ENCODE results near the gene UROS. TPM values are rescaled to one million over a fixed set of nuclear protein-coding genes. Genes with fewer than 3 reads are reported as not detected.

UROS gene
- total and polyA plus RNA-seq, 2 of the 4 experiments (the other 2 are of a cell fraction) = 48.7 to 56.5 TPM

DNA sequence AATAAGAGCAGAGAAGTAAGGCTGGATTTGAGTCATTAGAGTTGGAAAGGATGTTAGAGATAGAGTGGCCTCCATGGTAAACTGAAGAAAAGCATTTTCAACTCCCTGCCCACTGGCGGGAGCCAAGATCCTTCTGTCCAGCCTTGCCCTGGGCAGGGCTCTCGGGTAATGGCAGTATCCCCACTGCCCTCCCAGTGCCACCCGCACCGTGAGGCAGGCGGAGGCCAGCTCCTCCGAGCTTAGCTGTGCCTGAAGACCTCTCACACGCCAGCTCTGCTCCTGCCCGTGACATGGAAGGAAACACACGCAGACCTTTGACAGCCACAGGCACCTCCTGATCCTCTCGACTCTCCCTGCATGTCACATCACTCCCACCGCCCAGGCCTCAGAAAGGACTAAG is 22.6 kb upstream of the UROS start:
- Histone ChIP-seq H2AFZ (replicated peaks; ENCODE audit: low read length, poor library complexity) (no peak overlapping the region), H3K4me3 (ENCODE audit: insufficient read depth, low read depth, low read length) (no peak overlapping the region), H2BK120ac (ENCODE audit: low read depth, low read length) (no peak overlapping the region), H3K79me1 (ENCODE audit: low read depth in 1 of 2, low read length in 2 of 2) (no peaks in the 10 kb centered on the region; a peak in 2 of 4 replicates), H2AK5ac (ENCODE audit: low read depth, low read length) (no peak overlapping the region), H3K9me1 (ENCODE audit: insufficient read depth, low read length) (no peaks in the 10 kb centered on the region; the same call in 1 of the 2 replicates), H4K91ac (ENCODE audit: insufficient read depth, low read depth, low read length) (no peak overlapping the region), H3K9me3 (ENCODE audit: control insufficient read depth, insufficient read depth, low read length) (no peaks in the 10 kb centered on the region), H2BK20ac (ENCODE audit: low read depth, low read length) (no peak overlapping the region), H3K23ac (ENCODE audit: low read depth, low read length) (no peak overlapping the region), H2BK5ac (ENCODE audit: low read depth, low read length, poor library complexity, severe bottlenecking) (no peak overlapping the region), H3K14ac (replicated peaks; ENCODE audit: low read depth, low read length) (no peak overlapping the region), H3K9ac (ENCODE audit: low read depth, low read length) (no peak overlapping the region), H3K18ac (ENCODE audit: low read depth, low read length) (no peak overlapping the region), H2BK15ac (ENCODE audit: low read depth, low read length) (no peak overlapping the region), H3K4me1 (ENCODE audit: control insufficient read depth, insufficient read depth, low read length) (peaks cover 2% of the 10 kb centered on the region), H3K27me3 (ENCODE audit: control insufficient read depth, insufficient read depth, low read length) (no peaks in the 10 kb centered on the region), H3K4me2 (ENCODE audit: low read depth, low read length) (no peak overlapping the region), H2AK9ac (replicated peaks; ENCODE audit: low read depth, low read length, poor library complexity) (no peak overlapping the region), H3K56ac (ENCODE audit: extremely low read depth, insufficient read depth, low read length) (no peak overlapping the region), H4K8ac (ENCODE audit: low read depth in 2 of 2, low read length in 2 of 2) (no peak overlapping the region), H3K4ac (ENCODE audit: low read depth, low read length) (no peak overlapping the region), H3K36me3 (ENCODE audit: control insufficient read depth, insufficient read depth, low read length) (peaks cover 39% of the 10 kb centered on the region), H3K27ac (ENCODE audit: insufficient read depth, low read length) (no peak overlapping the region), H4K20me1 (ENCODE audit: insufficient read depth, low read length) (peaks cover 2% of the 10 kb centered on the region; the same call in 1 of the 2 replicates), H4K5ac (ENCODE audit: low read depth, low read length) (no peak overlapping the region)
- intact Hi-C loops (cut with micrococcal nuclease) (no loop called here), dilution Hi-C loops (cut with HindIII; ENCODE audit: low sequenced_read_pairs, unreplicated experiment) (no loop called here), in situ Hi-C loops (cut with MboI; ENCODE audit: low sequenced_read_pairs) (no loop called here)
- TF ChIP-seq NFE2L2 (IDR thresholded peaks at IDR 0.05; ENCODE audit: low read depth, low read length) (no peak), RFX5 (IDR thresholded peaks at IDR 0.05; ENCODE audit: low read depth, low read length) (no peak), SMC3 (IDR thresholded peaks at IDR 0.05; ENCODE audit: low read depth, low read length) (no peak), CHD1 (IDR thresholded peaks at IDR 0.05; ENCODE audit: low read depth, low read length) (no peak), FOS (IDR thresholded peaks at IDR 0.05; ENCODE audit: low read depth, low read length) (no peak), RAD21 (IDR thresholded peaks at IDR 0.05; ENCODE audit: low read length) (no peak), BHLHE40 (IDR thresholded peaks at IDR 0.05; ENCODE audit: low read depth, low read length) (no peak), MAZ (IDR thresholded peaks at IDR 0.05; ENCODE audit: borderline replicate concordance, low read depth, low read length) (no peak), RCOR1 (IDR thresholded peaks at IDR 0.05; ENCODE audit: insufficient replicate concordance, low read length) (no peak), CEBPB (IDR thresholded peaks at IDR 0.05; ENCODE audit: low read depth, low read length) (no peak), POLR2A (IDR thresholded peaks at IDR 0.05; ENCODE audit: low read depth, low read length) (no peak), MXI1 (IDR thresholded peaks at IDR 0.05; ENCODE audit: borderline replicate concordance, low read depth, low read length) (no peak), MAFK (IDR thresholded peaks at IDR 0.05; ENCODE audit: low read depth, low read length) (no peak)
- TF ChIP-seq, protein P1, sequence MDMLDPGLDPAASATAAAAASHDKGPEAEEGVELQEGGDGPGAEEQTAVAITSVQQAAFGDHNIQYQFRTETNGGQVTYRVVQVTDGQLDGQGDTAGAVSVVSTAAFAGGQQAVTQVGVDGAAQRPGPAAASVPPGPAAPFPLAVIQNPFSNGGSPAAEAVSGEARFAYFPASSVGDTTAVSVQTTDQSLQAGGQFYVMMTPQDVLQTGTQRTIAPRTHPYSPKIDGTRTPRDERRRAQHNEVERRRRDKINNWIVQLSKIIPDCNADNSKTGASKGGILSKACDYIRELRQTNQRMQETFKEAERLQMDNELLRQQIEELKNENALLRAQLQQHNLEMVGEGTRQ (IDR thresholded peaks at IDR 0.05; ENCODE audit: low read depth, low read length) = no peak
- TF ChIP-seq, protein P2, sequence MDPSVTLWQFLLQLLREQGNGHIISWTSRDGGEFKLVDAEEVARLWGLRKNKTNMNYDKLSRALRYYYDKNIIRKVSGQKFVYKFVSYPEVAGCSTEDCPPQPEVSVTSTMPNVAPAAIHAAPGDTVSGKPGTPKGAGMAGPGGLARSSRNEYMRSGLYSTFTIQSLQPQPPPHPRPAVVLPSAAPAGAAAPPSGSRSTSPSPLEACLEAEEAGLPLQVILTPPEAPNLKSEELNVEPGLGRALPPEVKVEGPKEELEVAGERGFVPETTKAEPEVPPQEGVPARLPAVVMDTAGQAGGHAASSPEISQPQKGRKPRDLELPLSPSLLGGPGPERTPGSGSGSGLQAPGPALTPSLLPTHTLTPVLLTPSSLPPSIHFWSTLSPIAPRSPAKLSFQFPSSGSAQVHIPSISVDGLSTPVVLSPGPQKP (IDR thresholded peaks at IDR 0.05; ENCODE audit: borderline replicate concordance, low read depth, low read length) = no peak
- TF ChIP-seq, protein P3, sequence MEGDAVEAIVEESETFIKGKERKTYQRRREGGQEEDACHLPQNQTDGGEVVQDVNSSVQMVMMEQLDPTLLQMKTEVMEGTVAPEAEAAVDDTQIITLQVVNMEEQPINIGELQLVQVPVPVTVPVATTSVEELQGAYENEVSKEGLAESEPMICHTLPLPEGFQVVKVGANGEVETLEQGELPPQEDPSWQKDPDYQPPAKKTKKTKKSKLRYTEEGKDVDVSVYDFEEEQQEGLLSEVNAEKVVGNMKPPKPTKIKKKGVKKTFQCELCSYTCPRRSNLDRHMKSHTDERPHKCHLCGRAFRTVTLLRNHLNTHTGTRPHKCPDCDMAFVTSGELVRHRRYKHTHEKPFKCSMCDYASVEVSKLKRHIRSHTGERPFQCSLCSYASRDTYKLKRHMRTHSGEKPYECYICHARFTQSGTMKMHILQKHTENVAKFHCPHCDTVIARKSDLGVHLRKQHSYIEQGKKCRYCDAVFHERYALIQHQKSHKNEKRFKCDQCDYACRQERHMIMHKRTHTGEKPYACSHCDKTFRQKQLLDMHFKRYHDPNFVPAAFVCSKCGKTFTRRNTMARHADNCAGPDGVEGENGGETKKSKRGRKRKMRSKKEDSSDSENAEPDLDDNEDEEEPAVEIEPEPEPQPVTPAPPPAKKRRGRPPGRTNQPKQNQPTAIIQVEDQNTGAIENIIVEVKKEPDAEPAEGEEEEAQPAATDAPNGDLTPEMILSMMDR (conservative IDR thresholded peaks at IDR 0.05; ENCODE audit: low read depth, low read length) = no peak
- BruUV-seq (replicated peaks) = no TSS peak
- CTCF ChIA-PET = no interaction called here
- POLR2A ChIA-PET (ENCODE audit: unreplicated experiment) = no interaction called here
- no peak for ATAC-seq (ENCODE audit: low read depth)
- no peak for DNase-seq
- WGBS, 2 experiments (ENCODE audit: extremely low coverage in 2 of 2, insufficient read length in 1 of 2) = 96% methylated on average over 5 of the region's 11 CpGs; no CpG with 5 or more reads in 1 of the 2 experiments

All from IMR-90 (cell line).